A549 treated with CpdA at 1 μM for 4 hours (cell line): ENCODE data around the gene ORC1. TPM values are rescaled to one million over a fixed set of nuclear protein-coding genes. Genes with fewer than 3 reads are reported as not detected.

Experiments
- total RNA-seq: library from RNA; stranded (reverse); fragments of 200-300 nt; extraction: Qiagen RNA extraction; gene quantifications from 5 replicates; pipeline ENCODE4 v1.2.3, GENCODE V29; 2022; ENCODE audit warnings: low read depth

The ORC1 gene
- 18.0 to 21.4 TPM (median 19.0 TPM) in 5 replicates for total RNA-seq

GRCh38 chr1:52404116-52404974 lies at the start of gene ORC1, which contains the start of gene PRPF38A:
ORC1 (minus strand) TSS chr1:52404423; CDS start chr1:52402223, 2,200 bp downstream.
PRPF38A (plus strand) TSS chr1:52404602; CDS start chr1:52404750, 148 bp downstream.

GRCh38 chr1:52365746-52366516 lies 38.3 kb downstream of the ORC1 start, which contains the start of gene CC2D1B:
CC2D1B (minus strand) TSS chr1:52366205; CDS start chr1:52364620, 1,585 bp downstream.

Other genes with a start within 250 kb of the ORC1 start
- gene CC2D1B, start 38.2 kb downstream of the ORC1 start, total RNA-seq, result 16.6 to 19.1 TPM (median 16.9 TPM) in 5 replicates
- gene PRPF38A, start 179 bp upstream of the ORC1 start, total RNA-seq, result 14.0 to 21.0 TPM (median 19.7 TPM) in 5 replicates
- gene TUT4, start 148.7 kb upstream of the ORC1 start, total RNA-seq, result 15.8 to 26.3 TPM (median 16.9 TPM) in 5 replicates
- gene GPX7, start 197.9 kb upstream of the ORC1 start, total RNA-seq, result not detected in 5 replicates
- 0.19 TPM in 1 of 5 replicates, not detected in the others for gene SHISAL2A, start 228.7 kb upstream of the ORC1 start, total RNA-seq